H9 (cell line): ENCODE measurements around the gene PPP1R13B. TPM values are rescaled to one million over a fixed set of nuclear protein-coding genes. Genes with fewer than 3 reads are reported as not detected.

Experiments
- DNase-seq: peaks from one replicate; pipeline ENCODE4 v3.0.0-alpha.2; 2017
- H2AFZ ChIP-seq: one replicate; pipeline ENCODE4 v1.6.1; 2013; ENCODE audit warnings: mild to moderate bottlenecking, low read length, control low read depth, moderate library complexity
- H2AK5ac ChIP-seq: 2 replicates; pipeline ENCODE4 v1.6.1; 2013; ENCODE audit warnings: low read length, control low read depth, mixed read lengths; ENCODE audit not compliant: insufficient read length
- H2BK120ac ChIP-seq: one replicate; pipeline ENCODE4 v1.6.1; 2013; ENCODE audit warnings: low read depth, mild to moderate bottlenecking, low read length, control low read depth, inconsistent platforms; ENCODE audit not compliant: poor library complexity, severe bottlenecking
- H2BK12ac ChIP-seq: 2 replicates; pipeline ENCODE4 v1.6.1; 2013; ENCODE audit warnings: low read length, control low read depth, mixed read lengths, low read depth; ENCODE audit not compliant: insufficient read length
- H2BK15ac ChIP-seq: 2 replicates; pipeline ENCODE4 v1.6.1; 2013; ENCODE audit warnings: low read depth, low read length, control low read depth
- H2BK20ac ChIP-seq: one replicate; pipeline ENCODE4 v1.6.1; 2013; ENCODE audit warnings: low read depth, mild to moderate bottlenecking, low read length, control low read depth, inconsistent platforms; ENCODE audit not compliant: poor library complexity, severe bottlenecking
- H2BK5ac ChIP-seq: 2 replicates; pipeline ENCODE4 v1.6.1; 2013; ENCODE audit warnings: low read length, control low read depth, mixed read lengths; ENCODE audit not compliant: insufficient read length
- H3K14ac ChIP-seq: 2 replicates; pipeline ENCODE4 v1.6.1; 2013; ENCODE audit warnings: low read length, control low read depth; ENCODE audit not compliant: insufficient read depth
- H3K18ac ChIP-seq: 2 replicates; pipeline ENCODE4 v1.6.1; 2013; ENCODE audit warnings: low read depth, mild to moderate bottlenecking, mixed read lengths, low read length, control low read depth; ENCODE audit not compliant: insufficient read length
- H3K23ac ChIP-seq: 2 replicates; pipeline ENCODE4 v1.6.1; 2013; ENCODE audit warnings: low read length, control low read depth, mixed read lengths, low read depth; ENCODE audit not compliant: insufficient read length
- H3K23me2 ChIP-seq: 2 replicates; pipeline ENCODE4 v1.6.1; 2013; ENCODE audit warnings: low read depth, mild to moderate bottlenecking, mixed read lengths, low read length, control low read depth; ENCODE audit not compliant: insufficient read length, poor library complexity, severe bottlenecking
- H3K27ac ChIP-seq: 2 replicates; pipeline ENCODE4 v1.5.1; 2013; ENCODE audit warnings: low read length, control low read depth, mixed read lengths, low read depth; ENCODE audit not compliant: insufficient read length
- H3K27me3 ChIP-seq: 2 replicates; pipeline ENCODE4 v1.6.1; 2013; ENCODE audit warnings: low read length, control low read depth, inconsistent platforms; ENCODE audit not compliant: insufficient read depth
- H3K4ac ChIP-seq: 2 replicates; pipeline ENCODE4 v1.6.1; 2013; ENCODE audit warnings: low read depth, mild to moderate bottlenecking, control low read depth, inconsistent platforms, low read length, moderate library complexity
- H3K4me1 ChIP-seq: 2 replicates; pipeline ENCODE4 v1.6.1; 2013; ENCODE audit warnings: low read length, control low read depth, inconsistent platforms; ENCODE audit not compliant: insufficient read depth
- H3K4me2 ChIP-seq: 2 replicates; pipeline ENCODE4 v1.6.1; 2013; ENCODE audit warnings: low read length, control low read depth, mixed read lengths; ENCODE audit not compliant: insufficient read length, insufficient read depth
- H3K56ac ChIP-seq: 2 replicates; pipeline ENCODE4 v1.6.1; 2013; ENCODE audit warnings: low read depth, mild to moderate bottlenecking, mixed read lengths, low read length, control low read depth; ENCODE audit not compliant: insufficient read length
- H3K79me1 ChIP-seq: 2 replicates; pipeline ENCODE4 v1.6.1; 2013; ENCODE audit warnings: low read depth, mild to moderate bottlenecking, moderate library complexity, low read length, control low read depth, inconsistent platforms; ENCODE audit not compliant: insufficient read depth, poor library complexity, severe bottlenecking
- H3K79me2 ChIP-seq: 2 replicates; pipeline ENCODE4 v1.6.1; 2013; ENCODE audit warnings: low read length, control low read depth, inconsistent platforms; ENCODE audit not compliant: insufficient read depth
- H3K9ac ChIP-seq: 2 replicates; pipeline ENCODE4 v1.6.1; 2013; ENCODE audit warnings: low read length, control low read depth, mixed read lengths; ENCODE audit not compliant: insufficient read length; ENCODE audit errors: extremely low read depth
- H3K9me3 ChIP-seq: one replicate; pipeline ENCODE4 v1.6.1; 2013; ENCODE audit warnings: low read depth, low read length, inconsistent platforms; ENCODE audit not compliant: control insufficient read depth
- H3T11ph ChIP-seq: one replicate; pipeline ENCODE4 v1.6.1; 2013; ENCODE audit warnings: mild to moderate bottlenecking, low read length, control low read depth, inconsistent platforms
- H4K20me1 ChIP-seq: one replicate; pipeline ENCODE4 v1.6.1; 2013; ENCODE audit not compliant: control insufficient read depth, insufficient read length, insufficient read depth
- H4K5ac ChIP-seq: 2 replicates; pipeline ENCODE4 v1.6.1; 2013; ENCODE audit warnings: low read depth, mild to moderate bottlenecking, mixed read lengths, low read length, control low read depth; ENCODE audit not compliant: insufficient read length
- H4K8ac ChIP-seq: replicated peaks from 2 replicates; pipeline ENCODE4 v1.6.1; 2013; ENCODE audit warnings: low read length, control low read depth, mixed read lengths, low read depth; ENCODE audit not compliant: insufficient read length
- H4K91ac ChIP-seq: 2 replicates; pipeline ENCODE4 v1.6.1; 2013; ENCODE audit warnings: low read depth, mild to moderate bottlenecking, moderate library complexity, mixed read lengths, low read length, control low read depth; ENCODE audit not compliant: insufficient read length
- H3K27ac Mint-ChIP-seq, 3 experiments: 2 replicates in 2 of 3; 3 replicates in 1 of 3; pipeline ENCODE4 v1.8.0; 2020 to 2021; ENCODE audit warnings: mixed read lengths in 3 of 3, mild to moderate bottlenecking in 1 of 3, moderate library complexity in 1 of 3
- H3K27me3 Mint-ChIP-seq: 2 replicates; pipeline ENCODE4 v1.8.0; 2021; ENCODE audit warnings: low read depth, mild to moderate bottlenecking, moderate library complexity, mixed read lengths
- H3K36me3 Mint-ChIP-seq, 3 experiments: 2 replicates in 2 of 3; 3 replicates in 1 of 3; pipeline ENCODE4 v1.8.0; 2020 to 2021; ENCODE audit warnings: low read depth in 3 of 3, mixed read lengths in 3 of 3; ENCODE audit not compliant: insufficient read depth in 1 of 3
- H3K4me1 Mint-ChIP-seq, 2 experiments: 2 replicates each; pipeline ENCODE4 v1.8.0; 2020; ENCODE audit warnings: mixed read lengths in 2 of 2
- H3K4me3 Mint-ChIP-seq, 2 experiments: 2 replicates in 1 of 2; 3 replicates in 1 of 2; pipeline ENCODE4 v1.8.0; 2020 to 2021; ENCODE audit warnings: mild to moderate bottlenecking in 2 of 2, mixed read lengths in 2 of 2, moderate library complexity in 1 of 2
- H3K9me3 Mint-ChIP-seq, 2 experiments: 2 replicates in 1 of 2; 3 replicates in 1 of 2; pipeline ENCODE4 v1.8.0; 2020; ENCODE audit warnings: mild to moderate bottlenecking in 2 of 2, mixed read lengths in 2 of 2, moderate library complexity in 1 of 2
- CTCF ChIP-seq: fragments of 200-600 bp; sonication (generic); conservative IDR thresholded peaks from 3 replicates; pipeline ENCODE4 v1.8.0; 2021; ENCODE audit warnings: antibody characterized with exemption, mild to moderate bottlenecking
- WGBS: extraction: QIAGEN DNeasy Blood & Tissue Kit; methylation state at CpG from one replicate; pipeline ENCODE4 v1.1.7; 2013; ENCODE audit warnings: missing lambda C conversion rate, low lambda C conversion rate, mixed read lengths; ENCODE audit not compliant: insufficient read length; ENCODE audit errors: extremely low coverage; 5-methylcytosine and 5-hydroxymethylcytosine counted together
- total RNA-seq: library from RNA; stranded (reverse); gene quantifications from 2 replicates; pipeline ENCODE4 v1.2.1, GENCODE V29; 2021

The PPP1R13B gene
- total RNA-seq, 1 experiment from 2014 or later, result 6.0 TPM

- Mint-ChIP-seq H3K27ac (peak overlapping the region in 1 of 3 experiments; percentile 53; a peak in 2 of 7 replicates), H3K4me1 (peaks cover 0 to 3% of the 10 kb centered on the region in 2 experiments; a peak in 1 of 4 replicates), H3K36me3 (peaks cover 2 to 44% (median 34%) of the 10 kb centered on the region in 3 experiments; a peak in 6 of 7 replicates), H3K27me3 (no peaks in the 10 kb centered on the region), H3K9me3 (no peaks in the 10 kb centered on the region), H3K4me3 (no peak overlapping the region)
- Histone ChIP-seq H4K5ac (no peak overlapping the region), H3K4me1 (no peaks in the 10 kb centered on the region), H4K20me1 (peaks cover 3% of the 10 kb centered on the region), H3K4ac (no peak overlapping the region), H2BK5ac (no peak overlapping the region), H3K23me2 (no peaks in the 10 kb centered on the region), H2BK12ac (no peak overlapping the region), H3K9ac (no peak overlapping the region), H3K79me1 (no peaks in the 10 kb centered on the region), H3T11ph (no peak overlapping the region), H3K27ac (no peak overlapping the region), H3K18ac (no peak overlapping the region), H2AFZ (no peak overlapping the region), H2AK5ac (no peak overlapping the region), H4K91ac (peak overlapping the region; percentile 2), H3K27me3 (no peaks in the 10 kb centered on the region), H3K14ac (no peak overlapping the region), H3K79me2 (no peaks in the 10 kb centered on the region), H3K23ac (no peak overlapping the region), H3K9me3 (no peaks in the 10 kb centered on the region), H3K56ac (no peak overlapping the region), H2BK15ac (no peak overlapping the region), H2BK20ac (no peak overlapping the region), H4K8ac (no peak overlapping the region), H2BK120ac (no peak overlapping the region), H3K4me2 (no peak overlapping the region)
- DNase-seq, result no peak
- no peak for TF ChIP-seq CTCF
- no CpG with 5 or more reads among the region's 24 CpGs for WGBS
These were observed 115.2 kb downstream of the PPP1R13B start for GRCh38 chr14:103731916-103732867.
